ENCODE measurements around the gene DCN.

DNA sequence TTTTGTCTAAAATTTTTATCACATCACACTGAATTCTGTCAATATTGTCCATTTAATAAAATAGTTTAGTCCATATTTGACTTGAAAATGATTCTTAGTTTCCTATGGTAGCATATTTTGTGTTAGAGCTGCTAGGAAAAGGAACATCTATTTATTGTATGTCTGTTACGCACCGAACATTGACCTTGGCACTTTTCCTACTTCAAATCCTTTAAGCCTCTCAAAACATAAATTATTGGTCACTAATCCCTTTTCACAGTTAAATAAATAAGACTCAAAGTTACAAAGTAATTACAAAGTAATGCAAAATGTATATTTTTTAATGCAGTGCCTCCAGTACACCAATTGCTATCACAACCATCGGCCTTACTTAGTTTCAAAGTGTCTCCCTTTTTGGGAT lies 28.5 kb downstream of the DCN start:
- TF ChIP-seq POLR2A (IDR thresholded peaks at IDR 0.05; ENCODE audit: low read length) (no peak), GATA1 (IDR thresholded peaks at IDR 0.05; ENCODE audit: low read depth, low read length) (no peak)
